Spinal cord (tissue), 4 donors: Measurements from ENCODE around the gene TCTA. TPM values are rescaled to one million over a fixed set of nuclear protein-coding genes. Genes with fewer than 3 reads are reported as not detected.

Experiments used
- polyA plus RNA-seq, 2 donors: library from polyadenylated mRNA; unstranded; fragments of 120-200 nt; gene quantifications; one replicate each; pipeline ENCODE4 v1.2.1, GENCODE V29; 2013; ENCODE audit not compliant: insufficient read length in 2 of 2
- total RNA-seq, 2 donors: library from RNA; depleted of rRNA in 1 of 2; stranded (reverse); fragments of 120-200 nt in 1 of 2; fragments of >200 nt in 1 of 2; gene quantifications; one replicate each; pipeline versions ENCODE4 v1.2.3 to v1.2.4, GENCODE V29; 2013 to 2014

TCTA gene
- total and polyA plus RNA-seq, 4 donors: 22.5 to 38.0 (median 31.5) TPM

Other genes with a start within 250 kb of the TCTA start
- 10 to 100 TPM in 1 of 2 donors, 1 to 10 TPM in 1; 9.7 to 23.1 TPM for gene CCDC71, start 246.1 kb upstream of the TCTA start, total RNA-seq
- 10 to 100 TPM; 17.5 to 19.7 TPM for gene CCDC71, start 246.1 kb upstream of the TCTA start, polyA plus RNA-seq
- 10 to 100 TPM; 20.0 to 61.6 TPM for gene KLHDC8B, start 240.8 kb upstream of the TCTA start, total RNA-seq
- gene KLHDC8B, start 240.8 kb upstream of the TCTA start, polyA plus RNA-seq: 10 to 100 TPM; 34.7 to 38.7 TPM
- 1 to 10 TPM; 4.5 to 6.1 TPM for gene C3orf62, start 135.2 kb upstream of the TCTA start, total RNA-seq
- gene C3orf62, start 135.2 kb upstream of the TCTA start, polyA plus RNA-seq: 10 to 100 TPM; 12.6 to 19.5 TPM
- 10 to 100 TPM; 30.9 to 34.0 TPM for gene USP4, start 72.4 kb upstream of the TCTA start, total RNA-seq
- gene USP4, start 72.4 kb upstream of the TCTA start, polyA plus RNA-seq: 10 to 100 TPM; 63.4 to 80.1 TPM
- 100 to 1,000 TPM in 1 of 2 donors, 10 to 100 TPM in 1; 71.2 to 168 TPM for gene GPX1, start 54.1 kb upstream of the TCTA start, total RNA-seq
- gene GPX1, start 54.1 kb upstream of the TCTA start, polyA plus RNA-seq: 100 to 1,000 TPM; 190 to 201 TPM
- gene RHOA, start 447 bp upstream of the TCTA start, total RNA-seq: 100 to 1,000 TPM; 286 to 331 TPM
- gene RHOA, start 447 bp upstream of the TCTA start, polyA plus RNA-seq: 100 to 1,000 TPM; 434 to 442 TPM
- gene AMT, start 10.1 kb downstream of the TCTA start, total RNA-seq: 10 to 100 TPM in 1 of 2 donors, 1 to 10 TPM in 1; 4.1 to 16.4 TPM
- gene AMT, start 10.1 kb downstream of the TCTA start, polyA plus RNA-seq: 10 to 100 TPM; 19.6 to 22.2 TPM
- gene NICN1, start 16.9 kb downstream of the TCTA start, total RNA-seq: 10 to 100 TPM in 1 of 2 donors, 1 to 10 TPM in 1; 6.7 to 15.6 TPM
- 10 to 100 TPM; 48.5 to 49.0 TPM for gene NICN1, start 16.9 kb downstream of the TCTA start, polyA plus RNA-seq
- gene DAG1, start 57.8 kb downstream of the TCTA start, total RNA-seq: 10 to 100 TPM; 48.7 to 83.7 TPM
- gene DAG1, start 57.8 kb downstream of the TCTA start, polyA plus RNA-seq: 100 to 1,000 TPM in 1 of 2 donors, 10 to 100 TPM in 1; 92.6 to 101 TPM
- 10 to 100 TPM in 1 of 2 donors, 1 to 10 TPM in 1; 6.9 to 14.8 TPM for gene BSN, start 142.1 kb downstream of the TCTA start, total RNA-seq
- 10 to 100 TPM; 17.5 to 19.4 TPM for gene BSN, start 142.1 kb downstream of the TCTA start, polyA plus RNA-seq